Measurements from ENCODE around the gene COL7A1.

COL7A1 gene

GRCh38 chr3:48567500-48567899 is 27.6 kb downstream of the COL7A1 start:
- H3K4me3 ChIP-seq (ENCODE audit: low read length, poor library complexity, severe bottlenecking) = no peak overlapping the region
- H3K9me2 ChIP-seq (replicated peaks; ENCODE audit: low read depth, low read length) = no peaks in the 10 kb centered on the region
- H3K4me1 ChIP-seq (ENCODE audit: insufficient read depth, low read length, poor library complexity, severe bottlenecking) = peaks cover 20% of the 10 kb centered on the region
- no peak for TF ChIP-seq EZH2phosphoT487 (IDR thresholded peaks at IDR 0.05; ENCODE audit: borderline replicate concordance)
- TF ChIP-seq CTCF (conservative IDR thresholded peaks at IDR 0.05; ENCODE audit: low read length) = no peak
- H3K36me3 ChIP-seq (ENCODE audit: insufficient read depth, low read length) = no peaks in the 10 kb centered on the region
- H3K9ac ChIP-seq (ENCODE audit: low read depth, low read length, poor library complexity, severe bottlenecking) = no peak overlapping the region
- no peak overlapping the region for H2AFZ ChIP-seq (ENCODE audit: low read length)
- no peak overlapping the region for H3K4me2 ChIP-seq (ENCODE audit: low read depth, low read length, poor library complexity, severe bottlenecking)
- no peaks in the 10 kb centered on the region for H4K20me1 ChIP-seq (ENCODE audit: insufficient read depth, low read length, poor library complexity, severe bottlenecking)
- H3K27me3 ChIP-seq (ENCODE audit: insufficient read depth, low read length, poor library complexity, severe bottlenecking) = no peaks in the 10 kb centered on the region
- no peaks in the 10 kb centered on the region for H3K79me2 ChIP-seq (ENCODE audit: insufficient read depth, low read length)
- H3F3A ChIP-seq (ENCODE audit: low read depth) = no peaks in the 10 kb centered on the region
- H3K9me3 ChIP-seq (ENCODE audit: insufficient read depth, low read depth, low read length) = no peaks in the 10 kb centered on the region

GRCh38 chr3:48567090-48567489 is 28.0 kb downstream of the COL7A1 start:
- no peaks in the 10 kb centered on the region for H3K79me2 ChIP-seq (ENCODE audit: insufficient read depth, low read length)
- H3K27me3 ChIP-seq (ENCODE audit: insufficient read depth, low read length, poor library complexity, severe bottlenecking) = no peaks in the 10 kb centered on the region
- H3K9me3 ChIP-seq (ENCODE audit: insufficient read depth, low read depth, low read length) = no peaks in the 10 kb centered on the region
- H3K4me3 ChIP-seq (ENCODE audit: low read length, poor library complexity, severe bottlenecking) = no peak overlapping the region
- H3K9me2 ChIP-seq (replicated peaks; ENCODE audit: low read depth, low read length) = no peaks in the 10 kb centered on the region
- no peaks in the 10 kb centered on the region for H4K20me1 ChIP-seq (ENCODE audit: insufficient read depth, low read length, poor library complexity, severe bottlenecking)
- H3K4me2 ChIP-seq (ENCODE audit: low read depth, low read length, poor library complexity, severe bottlenecking) = no peak overlapping the region
- no peak overlapping the region for H3K9ac ChIP-seq (ENCODE audit: low read depth, low read length, poor library complexity, severe bottlenecking)
- H3K36me3 ChIP-seq (ENCODE audit: insufficient read depth, low read length) = no peaks in the 10 kb centered on the region
- no peaks in the 10 kb centered on the region for H3F3A ChIP-seq (ENCODE audit: low read depth)
- peaks cover 20% of the 10 kb centered on the region for H3K4me1 ChIP-seq (ENCODE audit: insufficient read depth, low read length, poor library complexity, severe bottlenecking)
- no peak overlapping the region for H2AFZ ChIP-seq (ENCODE audit: low read length)
- TF ChIP-seq EZH2phosphoT487 (IDR thresholded peaks at IDR 0.05; ENCODE audit: borderline replicate concordance) = no peak
- no peak for TF ChIP-seq CTCF (conservative IDR thresholded peaks at IDR 0.05; ENCODE audit: low read length)

GRCh38 chr3:48566401-48566760 is 28.7 kb downstream of the COL7A1 start:
- Histone ChIP-seq H4K20me1 (ENCODE audit: insufficient read depth, low read length, poor library complexity, severe bottlenecking) (no peaks in the 10 kb centered on the region), H3K4me1 (ENCODE audit: insufficient read depth, low read length, poor library complexity, severe bottlenecking) (peaks cover 20% of the 10 kb centered on the region), H3K4me3 (ENCODE audit: low read length, poor library complexity, severe bottlenecking) (no peak overlapping the region), H3K9ac (ENCODE audit: low read depth, low read length, poor library complexity, severe bottlenecking) (no peak overlapping the region), H3K9me2 (replicated peaks; ENCODE audit: low read depth, low read length) (no peaks in the 10 kb centered on the region), H2AFZ (ENCODE audit: low read length) (no peak overlapping the region), H3K79me2 (ENCODE audit: insufficient read depth, low read length) (no peaks in the 10 kb centered on the region), H3K4me2 (ENCODE audit: low read depth, low read length, poor library complexity, severe bottlenecking) (no peak overlapping the region), H3F3A (ENCODE audit: low read depth) (no peaks in the 10 kb centered on the region), H3K36me3 (ENCODE audit: insufficient read depth, low read length) (no peaks in the 10 kb centered on the region), H3K27me3 (ENCODE audit: insufficient read depth, low read length, poor library complexity, severe bottlenecking) (no peaks in the 10 kb centered on the region), H3K9me3 (ENCODE audit: insufficient read depth, low read depth, low read length) (no peaks in the 10 kb centered on the region)
- TF ChIP-seq EZH2phosphoT487 (IDR thresholded peaks at IDR 0.05; ENCODE audit: borderline replicate concordance) (no peak), CTCF (conservative IDR thresholded peaks at IDR 0.05; ENCODE audit: low read length) (no peak)
